Measurements from ENCODE around the gene GBE1.

DNA sequence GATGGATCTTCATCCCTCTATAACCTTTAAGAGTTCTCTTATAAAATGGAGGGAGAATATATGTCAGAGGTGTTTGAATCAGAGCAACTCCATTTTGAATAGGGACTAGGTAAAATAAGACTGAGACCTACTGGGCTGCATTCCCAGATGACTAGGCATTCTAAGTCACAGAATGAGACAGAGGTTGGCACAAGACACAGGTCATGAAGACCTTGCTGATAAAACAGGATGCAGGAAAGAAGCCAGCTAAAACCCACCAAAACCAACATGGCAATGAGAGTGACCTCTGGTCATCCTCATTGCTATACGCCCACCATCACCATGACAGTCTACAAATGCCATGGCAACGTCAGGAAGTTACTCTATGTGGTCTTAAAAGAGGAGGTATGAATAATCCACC lies 211.0 kb downstream of the GBE1 start:
- TF ChIP-seq, protein P1, sequence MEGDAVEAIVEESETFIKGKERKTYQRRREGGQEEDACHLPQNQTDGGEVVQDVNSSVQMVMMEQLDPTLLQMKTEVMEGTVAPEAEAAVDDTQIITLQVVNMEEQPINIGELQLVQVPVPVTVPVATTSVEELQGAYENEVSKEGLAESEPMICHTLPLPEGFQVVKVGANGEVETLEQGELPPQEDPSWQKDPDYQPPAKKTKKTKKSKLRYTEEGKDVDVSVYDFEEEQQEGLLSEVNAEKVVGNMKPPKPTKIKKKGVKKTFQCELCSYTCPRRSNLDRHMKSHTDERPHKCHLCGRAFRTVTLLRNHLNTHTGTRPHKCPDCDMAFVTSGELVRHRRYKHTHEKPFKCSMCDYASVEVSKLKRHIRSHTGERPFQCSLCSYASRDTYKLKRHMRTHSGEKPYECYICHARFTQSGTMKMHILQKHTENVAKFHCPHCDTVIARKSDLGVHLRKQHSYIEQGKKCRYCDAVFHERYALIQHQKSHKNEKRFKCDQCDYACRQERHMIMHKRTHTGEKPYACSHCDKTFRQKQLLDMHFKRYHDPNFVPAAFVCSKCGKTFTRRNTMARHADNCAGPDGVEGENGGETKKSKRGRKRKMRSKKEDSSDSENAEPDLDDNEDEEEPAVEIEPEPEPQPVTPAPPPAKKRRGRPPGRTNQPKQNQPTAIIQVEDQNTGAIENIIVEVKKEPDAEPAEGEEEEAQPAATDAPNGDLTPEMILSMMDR (IDR thresholded peaks at IDR 0.05; ENCODE audit: insufficient read depth, low read length), result no peak
- TF ChIP-seq POLR2AphosphoS5 (IDR thresholded peaks at IDR 0.05; ENCODE audit: low read depth) (no peak), GABPA (IDR thresholded peaks at IDR 0.05; ENCODE audit: low read depth) (no peak)
